ENCODE data around the gene LYSMD2.

LYSMD2 gene

GRCh38 chr15:51749307-51749706, 11.9 kb upstream of the LYSMD2 start:
- H3K27me3 ChIP-seq (ENCODE audit: insufficient read depth, low read length) = 0 out of 2 replicates have a peak, but pooled peaks cover 11% of the 10 kb centered on the region

GRCh38 chr15:51739061-51739712, 1.7 kb upstream of the LYSMD2 start:
- Histone ChIP-seq H3K79me2 (ENCODE audit: insufficient read depth, low read length) (no peaks in the 10 kb centered on the region), H3K4me2 (ENCODE audit: low read length) (no peak overlapping the region), H3K36me3 (ENCODE audit: insufficient read depth, low read length) (no peaks in the 10 kb centered on the region), H4K20me1 (ENCODE audit: insufficient read depth, low read length) (no peaks in the 10 kb centered on the region), H3K4me1 (ENCODE audit: insufficient read depth, low read length, severe bottlenecking) (peaks cover 29% of the 10 kb centered on the region), H3K4me3 (ENCODE audit: low read depth, low read length, poor library complexity, severe bottlenecking) (no peak overlapping the region), H3K27me3 (ENCODE audit: insufficient read depth, low read length) (no peaks in the 10 kb centered on the region), H3F3A (ENCODE audit: insufficient read depth, low read length) (no peaks in the 10 kb centered on the region), H3K9me3 (ENCODE audit: low read length) (no peaks in the 10 kb centered on the region), H3K27ac (ENCODE audit: low read depth, low read length, poor library complexity, severe bottlenecking) (no peak overlapping the region), H3K9me2 (ENCODE audit: low read depth, low read length) (no peaks in the 10 kb centered on the region), H2AFZ (ENCODE audit: low read length) (no peak overlapping the region), H3K9ac (ENCODE audit: low read length) (no peak overlapping the region)
- TF ChIP-seq CTCF (IDR thresholded peaks at IDR 0.05; ENCODE audit: low read length) = no peak
- TF ChIP-seq EZH2 (IDR thresholded peaks at IDR 0.05; ENCODE audit: borderline replicate concordance, low read length) = no peak

More at GRCh38 chr15:51749307-51749706, 11.9 kb upstream of the LYSMD2 start:
- Histone ChIP-seq H3K9ac (ENCODE audit: low read length) (no peak overlapping the region), H3K36me3 (ENCODE audit: insufficient read depth, low read length) (no peaks in the 10 kb centered on the region), H2AFZ (ENCODE audit: low read length) (no peak overlapping the region), H3K9me2 (ENCODE audit: low read depth, low read length) (no peaks in the 10 kb centered on the region), H3K9me3 (ENCODE audit: low read length) (no peaks in the 10 kb centered on the region), H4K20me1 (ENCODE audit: insufficient read depth, low read length) (no peaks in the 10 kb centered on the region), H3F3A (ENCODE audit: insufficient read depth, low read length) (no peaks in the 10 kb centered on the region), H3K79me2 (ENCODE audit: insufficient read depth, low read length) (no peaks in the 10 kb centered on the region), H3K4me1 (ENCODE audit: insufficient read depth, low read length, severe bottlenecking) (peaks cover 24% of the 10 kb centered on the region), H3K4me2 (ENCODE audit: low read length) (peak overlapping the region; percentile 75; the same call in 1 of the 2 replicates), H3K27ac (ENCODE audit: low read depth, low read length, poor library complexity, severe bottlenecking) (peak overlapping the region; percentile 69), H3K4me3 (ENCODE audit: low read depth, low read length, poor library complexity, severe bottlenecking) (no peak overlapping the region)
- TF ChIP-seq CTCF (IDR thresholded peaks at IDR 0.05; ENCODE audit: low read length) (no peak), EZH2 (IDR thresholded peaks at IDR 0.05; ENCODE audit: borderline replicate concordance, low read length) (no peak)

GRCh38 chr15:51738553-51738952, 1.1 kb upstream of the LYSMD2 start:
- Histone ChIP-seq H4K20me1 (ENCODE audit: insufficient read depth, low read length) (no peaks in the 10 kb centered on the region), H3K9me2 (ENCODE audit: low read depth, low read length) (no peaks in the 10 kb centered on the region), H3K4me2 (ENCODE audit: low read length) (no peak overlapping the region), H2AFZ (ENCODE audit: low read length) (no peak overlapping the region), H3K4me3 (ENCODE audit: low read depth, low read length, poor library complexity, severe bottlenecking) (no peak overlapping the region), H3K4me1 (ENCODE audit: insufficient read depth, low read length, severe bottlenecking) (peaks cover 29% of the 10 kb centered on the region), H3K9ac (ENCODE audit: low read length) (no peak overlapping the region), H3K36me3 (ENCODE audit: insufficient read depth, low read length) (no peaks in the 10 kb centered on the region), H3K27me3 (ENCODE audit: insufficient read depth, low read length) (no peaks in the 10 kb centered on the region), H3F3A (ENCODE audit: insufficient read depth, low read length) (no peaks in the 10 kb centered on the region), H3K27ac (ENCODE audit: low read depth, low read length, poor library complexity, severe bottlenecking) (no peak overlapping the region), H3K79me2 (ENCODE audit: insufficient read depth, low read length) (no peaks in the 10 kb centered on the region), H3K9me3 (ENCODE audit: low read length) (no peaks in the 10 kb centered on the region)
- no peak for TF ChIP-seq CTCF (IDR thresholded peaks at IDR 0.05; ENCODE audit: low read length)
- TF ChIP-seq EZH2 (IDR thresholded peaks at IDR 0.05; ENCODE audit: borderline replicate concordance, low read length) = no peak
